GM18861 (cell line): Measurements from ENCODE around the gene SNX15.
A peak's percentile ranks its signal among the peaks of the same experiment; 100 is the strongest.
"Not testable (repeated sequence)": the region's sequence is repeated elsewhere in the genome, so short reads cannot be mapped to it uniquely, and the experiment has no call there.

Experiments
- ATAC-seq: cut with Tn5 transposase; IDR thresholded peaks from one replicate; pipeline ENCODE4 v1.9.1; 2021; ENCODE audit not compliant: unreplicated experiment

Gene SNX15, protein sequence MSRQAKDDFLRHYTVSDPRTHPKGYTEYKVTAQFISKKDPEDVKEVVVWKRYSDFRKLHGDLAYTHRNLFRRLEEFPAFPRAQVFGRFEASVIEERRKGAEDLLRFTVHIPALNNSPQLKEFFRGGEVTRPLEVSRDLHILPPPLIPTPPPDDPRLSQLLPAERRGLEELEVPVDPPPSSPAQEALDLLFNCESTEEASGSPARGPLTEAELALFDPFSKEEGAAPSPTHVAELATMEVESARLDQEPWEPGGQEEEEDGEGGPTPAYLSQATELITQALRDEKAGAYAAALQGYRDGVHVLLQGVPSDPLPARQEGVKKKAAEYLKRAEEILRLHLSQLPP

DNA sequence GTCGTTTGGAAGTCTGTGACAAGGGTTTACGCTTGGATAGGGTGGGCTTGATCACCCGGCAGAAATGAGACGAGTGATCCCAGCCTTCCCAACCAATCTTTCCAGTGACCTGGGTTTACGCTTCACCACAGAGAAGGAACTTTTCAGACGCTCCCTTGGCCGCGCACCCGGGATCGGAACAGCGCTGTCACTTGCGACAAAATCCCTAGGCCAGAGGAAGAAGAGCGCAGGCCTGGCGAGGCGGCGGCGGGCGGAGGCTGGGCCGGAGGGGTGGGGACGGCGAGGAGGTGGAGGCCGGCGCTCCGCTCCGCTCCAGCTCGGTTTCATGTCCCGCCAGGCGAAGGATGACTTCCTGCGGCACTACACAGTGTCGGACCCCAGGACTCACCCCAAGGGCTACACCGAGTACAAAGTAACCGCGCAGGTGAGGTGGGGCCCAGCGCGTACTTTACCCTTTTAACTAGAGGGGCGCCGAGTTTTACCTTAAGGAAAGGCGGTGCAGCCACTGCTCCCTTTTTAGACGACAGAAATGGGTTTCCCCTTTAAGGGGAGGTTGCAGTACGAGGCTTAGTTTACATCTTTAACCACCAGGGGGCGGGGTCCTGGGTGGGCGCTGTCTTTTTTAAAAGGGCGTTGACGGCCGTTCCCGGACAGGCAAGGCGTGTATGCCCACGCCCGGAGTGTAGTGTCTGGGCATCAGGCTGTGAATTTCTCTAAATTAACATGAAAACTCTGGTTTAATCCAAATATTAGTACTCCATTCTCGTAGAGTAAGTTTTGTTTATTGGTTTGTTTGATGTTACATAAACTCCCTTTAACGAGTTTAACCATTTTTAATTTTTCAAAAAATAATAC, at the start of gene SNX15:
Gene SNX15, plus strand, starts transcription at position 227 of the 855 bp plus-strand sequence. Its CDS starts 99 bp downstream, at position 326.
- ATAC-seq, result peak; percentile 79

DNA sequence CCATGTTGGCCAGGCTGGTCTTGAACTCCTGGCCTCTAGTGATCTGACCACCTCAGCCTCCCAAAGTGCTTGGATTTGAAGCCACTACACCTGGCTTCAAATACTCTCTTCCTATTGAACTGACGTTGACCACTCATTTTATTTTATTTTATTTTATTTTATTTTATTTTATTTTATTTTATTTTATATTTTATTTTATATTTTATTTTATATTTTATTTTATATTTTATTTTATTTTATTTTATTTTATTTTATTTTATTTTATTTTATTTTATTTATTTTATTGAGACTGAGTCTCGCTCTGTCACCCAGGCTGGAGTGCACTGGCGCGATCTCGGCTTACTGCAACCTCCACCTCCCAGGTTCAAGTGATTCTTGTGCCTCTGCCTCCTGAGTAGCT, 43.9 kb upstream of the SNX15 start:
- not testable (repeated sequence) for ATAC-seq

DNA sequence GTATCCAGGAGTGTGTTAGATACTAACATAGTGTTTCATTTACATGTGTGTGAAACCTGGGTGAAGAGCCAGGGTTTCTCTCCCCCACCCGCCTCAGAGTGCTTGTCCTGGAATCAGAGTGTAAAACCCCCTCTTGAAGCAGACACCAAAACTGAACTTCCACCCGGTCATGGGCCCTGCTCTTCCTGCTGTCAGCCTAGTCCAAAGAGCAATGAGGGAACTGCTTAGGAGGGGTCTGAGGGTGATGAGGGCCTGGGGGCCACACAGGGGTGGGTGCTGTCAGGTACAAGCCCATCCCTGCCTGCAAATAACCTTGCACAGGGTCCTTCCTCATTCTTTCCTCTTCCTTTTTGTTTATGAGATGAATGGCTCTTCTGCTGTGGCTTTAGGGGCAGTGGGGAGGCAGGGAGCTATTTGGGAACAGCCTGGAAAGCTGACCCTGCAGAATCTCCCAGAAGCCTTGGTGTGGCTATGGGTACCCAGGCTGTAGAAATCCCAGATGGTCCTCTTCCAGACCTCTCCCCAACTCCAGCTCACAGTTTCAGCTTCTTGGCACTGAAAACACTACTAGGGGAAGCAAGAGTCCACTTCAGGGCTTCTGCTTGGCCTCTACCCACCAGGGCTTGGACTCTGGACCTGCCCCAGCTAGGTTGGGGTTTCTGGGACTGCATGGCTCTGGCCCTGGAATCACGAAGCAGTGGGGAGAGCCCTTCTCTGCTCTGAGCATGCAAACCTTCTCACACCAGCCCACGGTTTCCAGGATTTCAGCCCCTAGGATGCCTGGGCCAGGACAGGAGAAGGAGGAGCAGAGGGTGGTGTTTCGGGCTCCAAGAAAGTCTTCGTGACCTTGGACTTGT, 39.0 kb upstream of the SNX15 start:
- ATAC-seq, result no peak

DNA sequence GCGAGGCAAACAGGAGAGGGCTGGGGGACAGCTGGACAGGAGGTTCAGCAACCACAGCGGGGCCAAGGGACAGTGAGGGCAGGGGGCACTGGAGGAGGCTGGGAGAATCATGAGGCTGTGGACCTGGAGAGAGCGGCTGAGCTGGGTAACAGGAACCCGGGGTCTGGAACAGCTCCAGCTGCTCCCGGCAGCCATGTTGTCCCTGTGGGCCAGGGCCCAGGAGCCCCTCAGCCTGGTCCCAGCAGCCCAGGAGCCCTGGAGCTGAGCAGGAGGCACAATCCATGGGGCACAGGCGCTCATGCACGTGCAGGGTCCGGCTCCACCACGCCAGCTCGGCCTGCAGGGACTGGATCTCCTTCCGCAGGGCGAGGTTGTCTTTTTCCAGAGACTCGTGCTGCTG, 37.8 kb upstream of the SNX15 start:
- ATAC-seq, result no peak

DNA sequence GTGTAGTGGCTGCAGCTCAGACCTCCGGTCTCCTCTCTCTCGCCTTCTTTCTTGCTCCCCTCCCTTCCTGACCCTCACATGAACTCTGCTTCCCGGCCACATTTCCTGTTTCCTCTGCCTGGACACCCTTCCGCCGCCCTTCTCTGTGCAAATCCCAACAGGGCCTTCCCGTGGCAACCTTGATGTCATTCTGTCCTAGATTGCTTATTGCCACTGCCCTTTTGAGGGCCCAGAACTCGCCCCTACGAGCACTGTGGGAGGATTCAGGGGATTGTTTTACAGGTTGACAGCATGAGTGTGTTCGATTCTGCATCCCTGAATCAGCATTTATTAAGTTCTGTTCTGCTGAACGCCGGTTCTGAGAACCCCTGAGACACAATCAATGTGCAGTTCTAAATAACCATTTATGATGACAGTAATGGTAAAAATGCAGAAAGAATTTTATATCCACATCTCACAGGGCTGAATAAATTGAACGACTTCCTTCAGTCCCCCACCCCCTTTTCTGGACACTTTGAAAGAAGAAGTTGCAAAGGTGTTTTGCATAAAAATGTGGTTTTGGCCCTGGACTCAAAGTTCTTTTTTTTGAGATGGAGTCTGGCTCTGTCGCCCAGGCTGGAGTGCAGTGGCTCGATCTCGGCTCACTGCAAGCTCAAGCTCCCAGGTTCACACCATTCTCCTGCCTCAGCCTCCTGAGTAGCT, 36.9 kb upstream of the SNX15 start:
- no peak for ATAC-seq

DNA sequence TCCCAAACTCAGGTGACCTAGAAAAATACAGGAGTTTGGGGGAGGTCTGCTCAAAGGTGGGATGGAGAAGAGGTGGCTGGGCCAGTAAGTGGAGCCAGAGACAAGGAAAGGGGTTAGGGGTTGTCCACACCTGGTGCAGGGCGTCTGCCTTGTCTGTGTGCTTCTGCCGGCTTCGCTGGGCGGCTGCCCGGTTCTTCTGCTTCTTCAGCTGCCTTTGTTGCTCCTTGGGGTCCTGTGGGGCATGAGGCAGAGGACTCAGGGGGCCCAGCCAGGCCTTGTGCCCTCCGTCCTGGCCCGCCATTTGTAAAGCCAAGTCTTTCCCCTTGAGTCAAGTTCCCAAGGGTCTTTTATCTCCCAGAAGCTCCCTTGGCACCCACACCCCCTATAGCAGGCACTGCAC, 32.9 kb upstream of the SNX15 start:
- ATAC-seq, result no peak

DNA sequence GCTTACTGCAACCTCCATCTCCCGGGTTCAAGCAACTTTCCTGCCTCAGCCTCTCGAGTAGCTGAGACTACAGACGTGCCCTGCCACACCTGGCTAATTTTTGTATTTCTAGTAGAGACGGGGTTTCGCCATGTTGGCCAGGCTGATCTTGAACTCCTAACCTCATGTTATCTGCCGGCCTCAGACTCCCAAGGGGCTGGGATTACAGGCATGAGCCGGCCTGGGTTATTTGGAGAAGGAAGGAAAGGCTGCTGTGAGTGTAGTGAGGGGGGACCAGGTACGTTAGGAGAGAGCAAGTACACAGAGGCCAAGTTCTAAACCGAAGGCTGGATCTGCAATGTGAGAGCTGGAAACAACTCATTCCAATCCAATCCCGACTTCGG, 30.9 kb upstream of the SNX15 start:
- ATAC-seq, result no peak

DNA sequence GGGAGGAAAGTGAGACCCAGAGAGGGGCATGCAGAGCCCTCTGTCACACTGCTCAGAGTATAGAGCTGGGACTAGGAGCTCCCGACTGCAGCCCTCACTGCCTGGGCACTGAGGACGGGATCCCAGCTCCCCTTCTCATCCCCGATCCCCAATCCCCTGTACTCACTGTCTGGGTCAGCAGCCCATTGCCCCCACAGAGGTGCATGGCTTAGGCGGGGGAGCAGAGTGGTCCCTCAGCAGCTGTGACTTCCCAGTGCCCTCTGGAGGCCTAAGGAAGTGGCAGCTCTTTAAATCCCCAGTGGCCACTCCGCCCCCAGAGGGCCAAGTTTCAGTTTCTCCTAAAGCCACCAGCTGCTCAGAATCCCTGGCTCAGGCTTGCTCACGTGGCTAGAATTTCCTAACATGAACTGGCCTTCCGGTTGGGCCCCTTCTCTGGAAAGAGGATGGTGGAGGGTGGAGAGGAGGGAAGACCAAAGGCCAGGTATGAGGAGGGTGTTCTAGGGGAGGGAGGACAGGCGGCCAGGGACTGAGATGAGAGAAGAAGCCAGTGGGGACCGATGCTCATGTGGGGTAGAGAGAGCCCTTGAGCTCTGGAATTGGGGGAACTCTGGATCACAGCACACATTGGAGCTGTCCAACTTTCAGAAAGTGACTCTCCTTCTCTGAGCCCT, 30.4 kb upstream of the SNX15 start, which contains the start of gene BATF2:
Gene BATF2, minus strand, starts transcription at position 262 of the 671 bp plus-strand sequence. Its CDS starts 57 bp downstream, at position 205.
- no peak for ATAC-seq

DNA sequence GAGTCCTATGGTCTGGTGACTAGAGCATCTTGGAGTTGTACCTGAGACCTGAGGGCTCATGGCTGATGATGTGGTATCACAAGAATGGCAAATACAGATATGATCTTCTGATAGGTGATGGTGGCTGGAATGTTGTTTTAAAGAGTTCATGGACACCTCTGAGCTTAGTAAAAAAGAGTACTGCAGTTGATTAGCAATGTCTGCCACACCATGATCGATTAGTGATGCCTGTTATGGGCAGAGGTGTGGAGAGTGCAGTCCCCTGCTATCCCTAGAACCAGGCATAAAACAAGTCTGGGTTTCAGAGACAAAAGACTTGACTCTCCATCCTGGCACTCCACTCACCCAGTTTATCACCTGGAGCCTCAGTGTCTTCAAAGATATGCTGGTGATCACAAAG, 29.1 kb upstream of the SNX15 start:
- ATAC-seq, result no peak

DNA sequence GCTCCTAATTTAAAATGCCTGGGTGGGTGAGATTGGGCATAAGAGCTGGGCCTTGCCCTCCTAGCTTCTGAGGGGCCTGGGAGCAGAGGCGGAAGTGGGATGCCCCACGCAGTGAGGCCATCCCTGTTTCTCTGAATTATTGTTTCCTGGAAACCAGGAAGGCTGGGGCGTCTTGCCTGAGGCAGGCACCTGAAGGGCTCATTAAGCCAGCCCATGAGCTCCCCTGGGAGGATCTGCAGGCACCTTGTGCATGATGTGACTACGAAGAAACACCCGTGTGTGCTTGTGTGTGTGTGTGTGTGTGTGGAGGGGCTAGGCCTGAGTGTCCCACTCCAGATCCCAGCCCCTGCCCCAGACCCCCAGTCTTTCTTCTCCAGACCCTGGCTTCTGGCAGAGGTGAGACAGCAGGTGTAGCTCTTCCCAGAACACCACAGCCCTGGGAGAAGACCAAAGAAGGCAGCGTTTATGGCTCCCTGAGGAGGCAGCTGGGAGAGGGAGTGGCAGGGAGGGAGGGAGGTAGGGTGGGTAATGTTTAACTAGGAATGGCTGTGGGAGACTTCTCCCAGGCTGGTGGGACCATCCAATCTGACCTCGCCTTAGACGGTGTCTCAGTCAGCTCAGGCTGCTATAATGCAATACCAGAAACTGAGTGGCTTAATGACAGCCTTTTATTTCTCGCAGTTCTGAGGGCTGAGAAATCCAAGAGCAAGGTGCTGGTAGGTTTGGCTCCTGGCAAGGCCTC, 28.4 kb upstream of the SNX15 start:
- ATAC-seq, result no peak

DNA sequence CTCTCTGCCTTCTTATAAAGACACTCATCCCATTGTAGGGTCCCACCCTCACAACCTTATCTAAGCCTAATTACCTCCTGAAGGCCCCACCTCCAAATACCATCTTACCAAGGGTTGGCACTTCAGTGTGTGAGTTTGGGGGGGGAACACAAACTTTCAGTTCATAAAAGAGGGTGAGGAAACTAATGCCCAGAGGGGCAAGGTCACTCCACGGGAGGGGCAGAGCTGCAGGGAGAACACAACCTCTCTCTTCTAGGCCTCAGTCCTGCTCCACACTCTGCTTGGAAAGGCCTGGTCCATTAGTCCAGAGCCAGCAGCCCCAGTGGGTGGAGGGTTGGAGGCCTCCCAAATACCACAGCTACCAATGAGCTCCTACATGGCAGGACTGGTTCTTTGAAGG, 27.8 kb upstream of the SNX15 start:
- no peak for ATAC-seq

DNA sequence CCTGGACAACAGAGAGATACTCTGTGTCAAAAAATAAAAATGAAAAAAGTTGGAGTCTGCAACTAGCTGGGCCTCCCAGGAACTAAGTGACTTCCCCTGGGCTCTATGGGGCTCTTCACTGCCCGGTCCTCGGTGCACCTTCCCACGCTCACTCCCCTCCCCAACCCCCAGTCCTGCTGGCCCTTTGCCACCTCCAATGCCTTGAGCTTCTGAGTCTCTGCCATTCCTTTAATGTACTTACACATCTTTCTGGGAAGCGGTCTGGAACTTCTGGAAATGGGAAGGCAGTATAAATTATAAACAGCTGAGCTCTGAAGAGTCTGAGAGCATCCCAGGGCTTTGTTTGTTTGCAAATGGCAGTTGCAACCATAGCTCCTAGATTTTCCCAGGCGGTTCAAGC, 24.5 kb upstream of the SNX15 start:
- ATAC-seq, result no peak

DNA sequence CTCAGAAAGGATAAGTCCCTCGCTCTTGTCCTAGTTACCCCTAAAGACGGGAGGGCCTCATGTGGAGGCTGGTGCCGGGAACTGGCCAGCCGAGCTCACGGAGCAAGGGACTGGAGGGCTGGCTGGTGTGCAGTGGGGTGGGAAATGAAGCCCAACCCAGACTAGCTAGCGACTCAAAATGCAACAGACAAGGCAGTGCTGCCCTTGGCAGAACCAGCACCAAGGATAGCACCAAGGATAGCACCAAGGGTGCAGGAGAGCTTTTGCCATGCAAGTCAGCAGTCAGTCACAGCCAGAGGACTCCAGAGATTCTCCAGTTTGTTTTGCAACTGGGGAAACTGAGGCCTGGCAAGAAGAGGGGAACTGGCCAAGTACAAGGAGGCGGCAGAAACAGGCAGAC, 24.0 kb upstream of the SNX15 start:
- no peak for ATAC-seq

DNA sequence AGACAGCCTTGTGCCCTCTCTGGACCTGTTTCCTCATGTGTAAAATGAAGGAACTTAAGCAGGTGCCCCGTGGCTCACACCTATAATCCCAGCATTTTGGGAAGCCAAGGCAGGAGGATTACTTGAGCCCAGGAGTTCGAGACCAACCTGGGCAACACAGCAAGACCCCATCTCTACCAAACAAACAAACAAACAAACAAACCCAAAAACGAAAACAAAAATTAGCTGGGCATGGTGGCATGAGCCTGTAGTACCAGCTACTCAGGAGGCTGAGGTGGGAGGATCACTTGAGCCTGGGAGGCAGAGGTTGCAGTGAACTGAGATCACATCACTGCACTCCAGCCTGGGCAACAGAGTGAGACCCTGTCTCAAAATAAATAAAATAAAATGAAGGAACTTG, 23.3 kb upstream of the SNX15 start:
- not testable (repeated sequence) for ATAC-seq

DNA sequence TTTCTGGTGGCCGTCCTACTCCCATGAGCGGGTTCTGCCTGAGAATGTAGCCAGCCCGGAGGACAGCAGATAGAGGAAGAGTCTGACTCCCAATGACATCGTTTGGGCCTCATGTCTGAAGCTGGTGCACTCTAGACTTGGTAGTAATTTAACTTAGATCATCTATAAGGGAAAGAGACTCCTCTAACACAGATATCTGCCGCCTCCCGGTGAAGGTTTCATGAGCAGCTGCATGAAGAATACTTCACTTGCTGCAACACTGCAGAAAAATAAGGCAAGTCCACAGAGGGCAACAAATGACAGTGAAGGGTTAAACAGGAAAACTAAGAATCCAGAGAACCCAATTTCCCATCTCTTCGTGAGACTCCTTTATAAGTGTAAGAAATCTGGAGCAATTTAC, 19.2 kb upstream of the SNX15 start:
- ATAC-seq, result no peak

DNA sequence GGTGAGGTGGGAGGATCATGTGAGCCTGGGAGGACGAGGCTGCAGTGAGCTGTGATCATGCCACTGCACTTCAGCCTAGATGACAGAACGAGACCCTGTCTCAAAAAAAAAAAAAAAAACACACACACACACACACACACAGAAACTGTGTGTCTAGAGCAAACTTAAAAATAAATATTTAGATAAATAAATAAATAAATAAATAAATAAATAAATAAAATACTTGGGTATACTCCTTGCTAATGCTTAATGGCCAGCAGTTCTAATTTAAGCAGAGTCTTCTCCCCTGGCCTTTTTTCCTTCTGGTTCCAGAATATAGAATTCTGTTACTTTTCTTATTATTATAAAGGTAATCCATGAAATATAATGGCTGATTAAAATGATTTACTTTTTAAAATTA, 18.4 kb upstream of the SNX15 start:
- no peak for ATAC-seq

DNA sequence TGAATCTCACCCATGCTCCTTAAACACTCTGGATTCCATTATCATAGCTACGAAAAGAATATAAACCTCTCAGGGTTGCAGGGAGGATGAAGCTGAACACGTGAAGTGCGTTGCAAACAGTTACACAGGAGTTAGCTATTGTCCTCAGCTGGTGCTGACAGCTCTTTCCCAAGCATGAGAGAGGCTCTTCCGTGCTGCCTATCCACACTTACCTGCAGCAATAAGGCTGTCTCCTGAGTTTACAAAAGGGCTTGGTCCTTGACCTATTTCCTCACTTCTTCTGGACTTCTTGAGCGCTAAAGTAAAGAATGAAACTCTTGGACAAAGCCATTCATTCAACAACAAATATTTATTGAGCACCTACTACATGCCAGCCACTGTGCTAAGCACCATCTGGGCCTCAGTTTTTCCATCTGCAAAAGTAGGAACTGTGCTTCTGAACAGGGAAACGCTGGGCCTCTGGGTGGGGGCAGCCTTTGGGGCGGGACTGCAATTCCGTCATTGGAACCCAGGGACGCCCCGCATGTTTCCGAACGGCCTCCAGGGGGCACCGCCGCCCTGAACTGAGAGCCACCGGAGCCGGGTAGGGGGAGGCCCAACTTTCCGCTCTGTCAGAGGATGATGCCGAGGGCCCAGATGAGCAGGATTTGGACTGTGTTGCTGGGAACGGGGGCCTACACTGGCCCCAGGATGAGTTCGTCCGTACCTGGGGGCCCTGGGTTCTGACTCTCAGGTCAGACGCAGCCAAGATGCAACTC, 13.9 kb upstream of the SNX15 start:
- ATAC-seq, result peak; percentile 44

DNA sequence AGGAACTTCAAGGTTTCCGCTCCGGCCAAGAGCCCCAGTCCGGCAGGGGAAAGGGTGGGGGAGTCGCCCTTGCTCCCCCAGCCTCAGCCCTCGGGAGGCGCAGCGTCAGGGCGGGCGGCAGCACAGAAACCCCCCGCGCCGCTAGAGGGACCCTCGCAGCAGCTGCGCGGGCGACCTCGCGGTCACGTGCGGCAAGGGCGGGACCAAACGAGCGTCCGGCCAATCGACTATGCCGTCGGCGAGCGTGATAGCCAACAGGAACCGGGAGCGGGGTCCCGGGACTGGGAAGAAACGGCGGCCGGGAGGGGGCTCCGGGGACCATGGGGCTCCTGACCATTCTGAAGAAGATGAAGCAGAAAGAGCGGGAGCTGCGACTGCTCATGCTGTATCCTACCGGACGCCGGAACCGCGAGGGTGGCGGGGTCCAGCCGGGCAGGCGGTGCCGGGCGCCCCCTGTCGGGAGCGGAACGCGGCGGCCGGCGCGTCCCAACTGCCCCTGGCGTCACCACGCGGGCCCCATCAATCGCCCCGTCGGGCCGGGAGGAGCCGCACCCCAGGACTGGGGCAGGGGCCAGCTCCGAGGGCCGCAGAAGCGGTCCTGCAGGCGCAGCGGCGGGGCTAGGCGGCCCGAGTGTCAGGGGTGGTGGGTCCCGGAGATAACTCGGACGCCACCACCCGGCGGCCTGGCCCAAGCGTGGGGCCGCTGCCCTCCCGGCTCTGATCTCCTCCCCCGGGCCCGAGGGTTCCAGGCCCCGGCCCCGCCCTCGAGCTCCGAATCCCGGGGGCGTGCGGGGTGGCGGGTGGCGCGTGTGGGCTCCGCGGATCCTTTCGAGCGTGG, 13.1 kb upstream of the SNX15 start, which contains the start of gene ARL2:
Gene ARL2, plus strand, starts transcription at position 273 of the 838 bp plus-strand sequence. Its CDS starts 48 bp downstream, at position 321.
- peak; percentile 61 for ATAC-seq
